HepG2 (cell line): ENCODE measurements around the gene FAM222B. TPM values are rescaled to one million over a fixed set of nuclear protein-coding genes. Genes with fewer than 3 reads are reported as not detected.

Source experiments
- DR1 ChIP-seq: sonication (generic); formaldehyde crosslinking; IDR thresholded peaks from 2 replicates; pipeline ENCODE4 v1.8.0; 2021; ENCODE audit warnings: mild to moderate bottlenecking, missing genetic modification reagents, inconsistent platforms
- MXI1 ChIP-seq: IDR thresholded peaks from 3 replicates; pipeline ENCODE4 v1.6.1; 2012; ENCODE audit warnings: low read depth, low read length, inconsistent platforms, borderline replicate concordance
- RBFOX2 ChIP-seq: fragments of 200-400 bp; formaldehyde crosslinking; IDR thresholded peaks from 2 replicates; pipeline ENCODE4 v1.6.1; 2017; ENCODE audit warnings: low read depth, mild to moderate bottlenecking, low read length
- RBM22 ChIP-seq: fragments of 200-400 bp; formaldehyde crosslinking; optimal IDR thresholded peaks from 2 replicates; pipeline ENCODE3; 2017; ENCODE audit warnings: mild to moderate bottlenecking, low read length, moderate library complexity
- ZFP41 ChIP-seq: sonication (generic); formaldehyde crosslinking; IDR thresholded peaks from 2 replicates; pipeline ENCODE4 v1.4.0; 2020; ENCODE audit warnings: mild to moderate bottlenecking, missing genetic modification reagents, borderline replicate concordance
- ZHX2 ChIP-seq, 2 experiments: sonication (generic) in 1 of 2; formaldehyde crosslinking in 1 of 2; IDR thresholded peaks; 2 replicates each; pipeline versions ENCODE4 v1.6.1 to v1.9.0; 2014 to 2022; ENCODE audit warnings: antibody characterized with exemption in 1 of 2, borderline replicate concordance in 1 of 2, inconsistent platforms in 1 of 2, low read depth in 1 of 2, missing genetic modification reagents in 1 of 2
- polyA plus RNA-seq, 8 experiments: library from polyadenylated mRNA; depleted of rRNA in 3 of 8; stranded (reverse) in 7 of 8; unstranded in 1 of 8; fragments of >200 nt; fragmentation: Illumina TruSeq in 4 of 8; extraction: Trizol in 4 of 8; gene quantifications; 2 replicates each; pipeline versions ENCODE4 v1.2.1 to v1.2.3, GENCODE V29; 2011 to 2016; ENCODE audit warnings: low read depth in 4 of 8, missing spikeins in 1 of 8, mixed read lengths in 1 of 8; ENCODE audit not compliant: insufficient read depth in 1 of 8
- total RNA-seq, 5 experiments: library from RNA; depleted of rRNA; stranded (reverse); fragments of >200 nt; fragmentation: Illumina TruSeq; extraction: Trizol; gene quantifications; 2 replicates each; pipeline ENCODE4 v1.2.3, GENCODE V29; 2016; ENCODE audit warnings: low read depth in 1 of 5
- TF ChIP-seq, protein P1 (sequence below): sonication (generic); formaldehyde crosslinking; IDR thresholded peaks from 2 replicates; pipeline ENCODE4 v1.5.1; 2020; ENCODE audit warnings: mild to moderate bottlenecking, missing genetic modification reagents, borderline replicate concordance
- TF ChIP-seq, protein P2 (sequence below): IDR thresholded peaks from 2 replicates; pipeline ENCODE4 v1.4.0; 2020; ENCODE audit warnings: mild to moderate bottlenecking, missing genetic modification reagents
- TF ChIP-seq, protein P3 (sequence below): sonication (generic); formaldehyde crosslinking; IDR thresholded peaks from 2 replicates; pipeline ENCODE4 v1.4.0; 2020; ENCODE audit warnings: missing genetic modification reagents

The FAM222B gene
- total and polyA plus RNA-seq, 2 of the 13 experiments (the other 11 are each of a cell fraction or from before 2014, with no cell fraction given): 3.5 to 7.3 TPM

GRCh38 chr17:28744104-28744971 lies 98.3 kb downstream of the FAM222B start (continued):
- TF ChIP-seq DR1 (CRISPR knock-in tag) (0 out of 2 replicates have a peak, but pooled peaks have one; percentile 21), RBFOX2 (peak; percentile 54), ZFP41 (CRISPR knock-in tag) (no peak), RBM22 (peak; percentile 95), ZHX2 (IDR thresholded peaks at IDR 0.05; ENCODE audit: low read depth) (peak; percentile 87), ZHX2 (CRISPR knock-in tag; IDR thresholded peaks at IDR 0.05; ENCODE audit: borderline replicate concordance) (no peak), MXI1 (peak; percentile 35; the same call in 1 of the 3 replicates)
- TF ChIP-seq, protein P1, sequence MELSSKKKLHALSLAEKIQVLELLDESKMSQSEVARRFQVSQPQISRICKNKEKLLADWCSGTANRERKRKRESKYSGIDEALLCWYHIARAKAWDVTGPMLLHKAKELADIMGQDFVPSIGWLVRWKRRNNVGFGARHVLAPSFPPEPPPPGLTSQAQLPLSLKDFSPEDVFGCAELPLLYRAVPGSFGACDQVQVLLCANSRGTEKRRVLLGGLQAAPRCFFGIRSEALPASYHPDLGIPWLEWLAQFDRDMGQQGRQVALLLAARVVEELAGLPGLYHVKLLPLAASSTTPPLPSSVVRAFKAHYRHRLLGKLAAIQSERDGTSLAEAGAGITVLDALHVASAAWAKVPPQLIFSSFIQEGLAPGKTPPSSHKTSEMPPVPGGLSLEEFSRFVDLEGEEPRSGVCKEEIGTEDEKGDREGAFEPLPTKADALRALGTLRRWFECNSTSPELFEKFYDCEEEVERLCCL (CRISPR knock-in tag): no peak
- TF ChIP-seq, protein P2, sequence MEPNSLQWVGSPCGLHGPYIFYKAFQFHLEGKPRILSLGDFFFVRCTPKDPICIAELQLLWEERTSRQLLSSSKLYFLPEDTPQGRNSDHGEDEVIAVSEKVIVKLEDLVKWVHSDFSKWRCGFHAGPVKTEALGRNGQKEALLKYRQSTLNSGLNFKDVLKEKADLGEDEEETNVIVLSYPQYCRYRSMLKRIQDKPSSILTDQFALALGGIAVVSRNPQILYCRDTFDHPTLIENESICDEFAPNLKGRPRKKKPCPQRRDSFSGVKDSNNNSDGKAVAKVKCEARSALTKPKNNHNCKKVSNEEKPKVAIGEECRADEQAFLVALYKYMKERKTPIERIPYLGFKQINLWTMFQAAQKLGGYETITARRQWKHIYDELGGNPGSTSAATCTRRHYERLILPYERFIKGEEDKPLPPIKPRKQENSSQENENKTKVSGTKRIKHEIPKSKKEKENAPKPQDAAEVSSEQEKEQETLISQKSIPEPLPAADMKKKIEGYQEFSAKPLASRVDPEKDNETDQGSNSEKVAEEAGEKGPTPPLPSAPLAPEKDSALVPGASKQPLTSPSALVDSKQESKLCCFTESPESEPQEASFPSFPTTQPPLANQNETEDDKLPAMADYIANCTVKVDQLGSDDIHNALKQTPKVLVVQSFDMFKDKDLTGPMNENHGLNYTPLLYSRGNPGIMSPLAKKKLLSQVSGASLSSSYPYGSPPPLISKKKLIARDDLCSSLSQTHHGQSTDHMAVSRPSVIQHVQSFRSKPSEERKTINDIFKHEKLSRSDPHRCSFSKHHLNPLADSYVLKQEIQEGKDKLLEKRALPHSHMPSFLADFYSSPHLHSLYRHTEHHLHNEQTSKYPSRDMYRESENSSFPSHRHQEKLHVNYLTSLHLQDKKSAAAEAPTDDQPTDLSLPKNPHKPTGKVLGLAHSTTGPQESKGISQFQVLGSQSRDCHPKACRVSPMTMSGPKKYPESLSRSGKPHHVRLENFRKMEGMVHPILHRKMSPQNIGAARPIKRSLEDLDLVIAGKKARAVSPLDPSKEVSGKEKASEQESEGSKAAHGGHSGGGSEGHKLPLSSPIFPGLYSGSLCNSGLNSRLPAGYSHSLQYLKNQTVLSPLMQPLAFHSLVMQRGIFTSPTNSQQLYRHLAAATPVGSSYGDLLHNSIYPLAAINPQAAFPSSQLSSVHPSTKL (CRISPR knock-in tag): peak; percentile 61
- TF ChIP-seq, protein P3, sequence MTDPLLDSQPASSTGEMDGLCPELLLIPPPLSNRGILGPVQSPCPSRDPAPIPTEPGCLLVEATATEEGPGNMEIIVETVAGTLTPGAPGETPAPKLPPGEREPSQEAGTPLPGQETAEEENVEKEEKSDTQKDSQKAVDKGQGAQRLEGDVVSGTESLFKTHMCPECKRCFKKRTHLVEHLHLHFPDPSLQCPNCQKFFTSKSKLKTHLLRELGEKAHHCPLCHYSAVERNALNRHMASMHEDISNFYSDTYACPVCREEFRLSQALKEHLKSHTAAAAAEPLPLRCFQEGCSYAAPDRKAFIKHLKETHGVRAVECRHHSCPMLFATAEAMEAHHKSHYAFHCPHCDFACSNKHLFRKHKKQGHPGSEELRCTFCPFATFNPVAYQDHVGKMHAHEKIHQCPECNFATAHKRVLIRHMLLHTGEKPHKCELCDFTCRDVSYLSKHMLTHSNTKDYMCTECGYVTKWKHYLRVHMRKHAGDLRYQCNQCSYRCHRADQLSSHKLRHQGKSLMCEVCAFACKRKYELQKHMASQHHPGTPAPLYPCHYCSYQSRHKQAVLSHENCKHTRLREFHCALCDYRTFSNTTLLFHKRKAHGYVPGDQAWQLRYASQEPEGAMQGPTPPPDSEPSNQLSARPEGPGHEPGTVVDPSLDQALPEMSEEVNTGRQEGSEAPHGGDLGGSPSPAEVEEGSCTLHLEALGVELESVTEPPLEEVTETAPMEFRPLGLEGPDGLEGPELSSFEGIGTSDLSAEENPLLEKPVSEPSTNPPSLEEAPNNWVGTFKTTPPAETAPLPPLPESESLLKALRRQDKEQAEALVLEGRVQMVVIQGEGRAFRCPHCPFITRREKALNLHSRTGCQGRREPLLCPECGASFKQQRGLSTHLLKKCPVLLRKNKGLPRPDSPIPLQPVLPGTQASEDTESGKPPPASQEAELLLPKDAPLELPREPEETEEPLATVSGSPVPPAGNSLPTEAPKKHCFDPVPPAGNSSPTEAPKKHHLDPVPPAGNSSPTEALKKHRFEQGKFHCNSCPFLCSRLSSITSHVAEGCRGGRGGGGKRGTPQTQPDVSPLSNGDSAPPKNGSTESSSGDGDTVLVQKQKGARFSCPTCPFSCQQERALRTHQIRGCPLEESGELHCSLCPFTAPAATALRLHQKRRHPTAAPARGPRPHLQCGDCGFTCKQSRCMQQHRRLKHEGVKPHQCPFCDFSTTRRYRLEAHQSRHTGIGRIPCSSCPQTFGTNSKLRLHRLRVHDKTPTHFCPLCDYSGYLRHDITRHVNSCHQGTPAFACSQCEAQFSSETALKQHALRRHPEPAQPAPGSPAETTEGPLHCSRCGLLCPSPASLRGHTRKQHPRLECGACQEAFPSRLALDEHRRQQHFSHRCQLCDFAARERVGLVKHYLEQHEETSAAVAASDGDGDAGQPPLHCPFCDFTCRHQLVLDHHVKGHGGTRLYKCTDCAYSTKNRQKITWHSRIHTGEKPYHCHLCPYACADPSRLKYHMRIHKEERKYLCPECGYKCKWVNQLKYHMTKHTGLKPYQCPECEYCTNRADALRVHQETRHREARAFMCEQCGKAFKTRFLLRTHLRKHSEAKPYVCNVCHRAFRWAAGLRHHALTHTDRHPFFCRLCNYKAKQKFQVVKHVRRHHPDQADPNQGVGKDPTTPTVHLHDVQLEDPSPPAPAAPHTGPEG (CRISPR knock-in tag): 0 out of 2 replicates have a peak, but pooled peaks have one; percentile 48
